ENCODE data around the gene GPC4.
A peak's percentile ranks its signal among the peaks of the same experiment; 100 is the strongest.
"Not testable (repeated sequence)": the region's sequence is repeated elsewhere in the genome, so short reads cannot be mapped to it uniquely, and the experiment has no call there.

Gene GPC4

DNA sequence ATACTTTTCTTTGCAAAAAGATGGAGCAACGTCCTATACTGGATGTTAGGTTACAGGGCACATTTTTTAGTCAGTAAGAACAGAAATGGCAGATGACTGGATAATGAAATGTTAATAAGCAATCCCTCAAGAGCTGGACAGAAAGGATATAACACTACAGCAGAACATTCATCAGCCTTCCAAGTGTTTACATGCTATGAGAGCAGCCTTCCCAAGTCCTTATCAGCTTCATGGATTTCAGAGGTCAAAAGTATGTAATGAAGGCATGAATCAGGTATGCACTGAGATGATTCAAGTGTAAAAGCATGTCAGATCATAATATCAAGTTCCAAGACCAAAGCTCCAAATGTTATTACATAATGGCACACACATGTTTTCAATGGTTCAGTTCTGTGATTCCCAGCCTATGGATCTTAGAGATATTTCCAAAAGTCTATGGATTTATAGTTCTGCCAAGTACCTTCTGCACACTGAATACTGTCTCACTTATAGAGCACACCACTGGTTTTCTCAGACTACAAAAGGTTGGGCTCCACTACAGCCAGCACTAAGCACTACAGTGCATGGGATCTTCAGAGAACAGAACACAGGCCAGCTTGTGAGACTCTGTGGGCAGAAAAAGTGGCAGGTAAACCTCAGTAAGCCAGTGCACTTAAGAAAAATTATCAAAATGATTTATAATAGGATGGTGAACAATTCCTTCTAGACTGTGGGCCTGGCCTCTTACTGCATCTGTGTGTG, 49.2 kb downstream of the GPC4 start:
- no peak for DNase-seq (ENCODE audit: low spot score)

DNA sequence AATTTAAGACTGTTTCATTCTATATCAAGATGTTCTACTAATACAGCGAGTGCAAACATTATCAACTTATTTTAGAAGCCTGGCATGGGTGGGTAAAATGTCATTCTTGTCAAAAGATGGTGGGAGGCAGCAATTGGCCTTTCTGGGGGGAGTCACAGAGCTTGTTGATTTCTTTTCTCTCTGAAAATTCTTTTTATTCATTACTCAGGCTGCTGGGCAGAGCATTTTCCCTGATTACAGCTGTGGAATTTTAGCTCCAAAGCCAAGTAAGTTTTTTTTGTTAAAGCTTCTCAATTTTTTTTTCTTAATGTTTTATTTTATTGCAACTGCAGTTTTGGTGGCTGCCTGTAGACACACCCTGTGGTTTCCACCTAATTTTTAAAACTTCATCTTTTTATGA, 50.4 kb downstream of the GPC4 start:
- no peak for DNase-seq (ENCODE audit: low spot score)

DNA sequence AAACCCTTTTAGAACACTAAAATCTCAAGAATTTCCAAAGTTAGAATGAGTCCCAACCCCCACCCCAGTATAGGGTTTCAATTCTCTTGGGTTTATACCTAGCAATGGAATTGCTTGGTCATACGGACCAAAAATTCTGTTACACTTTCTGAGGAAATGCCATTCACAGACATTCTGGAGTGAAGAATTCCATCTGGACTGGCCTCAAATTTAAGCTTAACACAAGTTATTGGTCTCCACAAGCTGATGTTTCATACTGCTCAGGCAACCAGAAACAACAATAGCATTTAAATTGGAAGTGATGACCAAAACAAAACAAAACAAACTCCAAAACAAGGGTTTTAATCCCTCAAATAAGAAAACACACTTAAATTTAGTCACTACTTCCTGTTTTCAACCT, 51.1 kb downstream of the GPC4 start:
- no peak for DNase-seq (ENCODE audit: low spot score)

DNA sequence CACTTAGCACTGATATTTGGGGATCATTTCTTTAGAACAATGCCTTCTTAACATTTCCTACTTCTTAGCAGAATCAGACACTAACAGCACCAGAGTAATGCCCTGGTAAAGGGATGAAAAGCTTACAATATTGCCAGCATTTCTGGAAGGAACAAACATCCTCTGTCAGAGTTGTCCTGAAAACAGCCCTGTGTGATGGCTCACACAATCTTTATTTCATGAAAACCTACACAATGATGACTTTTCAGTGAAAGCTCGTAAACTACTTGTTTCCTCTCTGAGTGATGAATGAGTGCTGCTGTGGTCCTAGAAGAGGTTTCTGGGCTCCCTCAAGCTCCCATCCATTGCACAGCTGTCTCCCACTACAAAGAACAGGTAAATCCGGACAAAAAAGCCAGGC, 52.8 kb downstream of the GPC4 start:
- no peak for DNase-seq (ENCODE audit: low spot score)

DNA sequence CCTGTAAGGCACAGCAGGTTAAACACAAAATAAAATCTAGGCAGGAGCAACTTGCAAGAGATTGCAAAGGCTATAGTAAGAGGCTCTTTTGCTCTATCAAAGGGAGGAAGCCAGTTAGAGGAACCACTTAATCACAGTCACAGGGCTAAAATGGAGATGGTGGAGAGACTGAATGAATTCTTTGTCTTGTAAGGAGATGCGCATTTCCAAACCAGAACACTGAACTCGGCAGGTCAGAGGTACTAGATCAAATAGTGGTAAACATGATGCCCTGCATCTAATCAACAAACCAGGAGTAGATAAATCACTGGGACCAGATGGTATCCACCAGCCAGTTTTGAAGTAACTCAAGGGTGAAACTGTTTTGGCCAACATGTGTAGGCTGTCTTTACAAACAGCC, 55.8 kb downstream of the GPC4 start:
- DNase-seq (ENCODE audit: low spot score) = no peak

DNA sequence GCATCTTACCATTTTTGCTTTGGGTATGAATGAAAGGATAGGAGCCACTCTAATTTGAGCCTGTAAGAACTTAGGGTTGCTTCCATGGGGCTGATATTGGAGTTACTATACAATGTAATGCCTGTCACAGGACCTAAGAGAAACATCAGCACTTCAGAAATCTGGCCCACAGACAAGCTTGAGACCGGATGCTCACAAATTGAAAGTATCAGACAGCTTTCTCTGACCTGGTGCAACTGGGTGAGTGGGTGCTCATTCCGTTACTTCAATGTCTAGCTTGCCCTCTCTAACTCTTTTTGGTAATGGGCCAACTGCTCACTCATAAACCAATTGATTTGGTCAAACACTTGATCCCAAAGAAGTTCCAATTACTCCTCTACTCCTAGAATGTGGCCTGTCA, 62.1 kb downstream of the GPC4 start:
- DNase-seq (ENCODE audit: low spot score) = no peak

DNA sequence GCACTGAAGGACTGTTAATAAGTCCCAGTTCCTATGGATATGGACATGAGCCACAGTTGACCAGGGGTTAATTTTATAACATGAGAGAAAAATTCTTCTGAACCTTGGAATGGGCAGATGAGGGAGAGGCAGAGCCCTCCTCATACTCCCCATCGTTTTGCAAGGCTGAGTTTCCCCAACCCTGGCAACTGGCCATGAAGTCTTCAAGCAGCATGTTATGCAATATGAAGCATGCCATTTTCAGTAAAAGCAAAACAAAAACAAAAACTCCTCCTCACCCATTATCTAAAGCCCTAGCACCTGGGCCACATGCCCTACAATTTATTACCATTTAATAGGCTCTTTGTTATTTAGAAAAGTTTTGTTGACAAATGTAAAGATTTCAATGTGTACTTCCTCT, 64.5 kb downstream of the GPC4 start:
- no peak for DNase-seq (ENCODE audit: low spot score)

DNA sequence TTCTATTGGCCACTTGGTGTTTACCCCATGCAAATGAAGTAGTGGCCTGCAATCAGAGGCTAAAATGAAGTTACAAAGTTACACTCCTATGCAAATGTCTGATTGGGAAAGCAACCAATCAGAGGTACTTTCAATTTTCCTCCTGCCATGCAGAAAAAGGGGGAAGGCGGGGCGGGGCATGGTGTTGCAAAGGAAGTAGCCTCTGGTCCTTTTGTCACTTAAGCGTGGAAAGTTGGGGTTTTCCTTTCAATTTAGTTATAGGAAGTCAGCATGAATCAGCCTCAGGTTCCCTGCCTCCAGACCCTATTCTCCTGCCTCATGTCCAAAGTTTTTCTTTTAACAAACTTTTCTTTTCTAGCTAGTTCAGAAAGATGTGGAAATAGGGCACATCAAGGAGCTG, 69.3 kb downstream of the GPC4 start:
- DNase-seq (ENCODE audit: low spot score) = no peak

DNA sequence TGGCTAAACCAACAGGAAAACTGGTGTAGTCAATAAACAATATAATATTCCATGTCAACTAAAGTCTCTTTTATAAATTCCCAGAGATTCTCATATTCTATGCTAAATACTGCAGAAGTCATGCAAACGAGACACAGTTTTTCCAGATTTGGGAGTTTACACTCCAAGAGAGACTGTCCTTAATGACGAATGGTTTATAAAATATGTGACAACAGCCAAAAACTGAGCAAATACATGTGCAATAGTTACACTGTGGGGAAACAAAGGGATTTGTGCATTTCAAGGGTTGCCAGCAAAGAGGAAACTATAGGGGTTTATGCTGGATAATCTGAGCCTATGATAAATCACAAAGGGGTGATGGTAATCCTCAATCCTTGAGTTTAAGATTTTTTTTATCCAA, 75.7 kb downstream of the GPC4 start:
- no peak for DNase-seq (ENCODE audit: low spot score)

DNA sequence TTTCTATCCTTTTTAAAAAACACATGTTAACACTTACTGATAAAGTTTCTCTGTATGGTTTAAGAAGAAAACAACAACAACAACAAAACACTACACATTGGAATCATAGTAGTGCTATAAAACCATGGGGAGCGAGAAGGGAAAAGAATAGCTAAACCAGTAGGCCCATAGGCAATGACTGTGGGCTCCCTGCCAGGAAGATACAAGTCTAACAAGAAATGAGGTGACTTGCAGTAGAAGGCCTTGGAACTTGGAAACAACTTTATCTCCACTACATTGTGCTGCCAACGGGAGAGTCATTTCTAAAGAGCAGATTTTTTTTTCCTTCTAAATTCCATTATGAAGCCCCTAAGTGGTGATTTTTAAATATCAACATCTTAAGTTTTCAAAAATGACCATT, 78.0 kb downstream of the GPC4 start:
- DNase-seq (ENCODE audit: low spot score) = no peak

DNA sequence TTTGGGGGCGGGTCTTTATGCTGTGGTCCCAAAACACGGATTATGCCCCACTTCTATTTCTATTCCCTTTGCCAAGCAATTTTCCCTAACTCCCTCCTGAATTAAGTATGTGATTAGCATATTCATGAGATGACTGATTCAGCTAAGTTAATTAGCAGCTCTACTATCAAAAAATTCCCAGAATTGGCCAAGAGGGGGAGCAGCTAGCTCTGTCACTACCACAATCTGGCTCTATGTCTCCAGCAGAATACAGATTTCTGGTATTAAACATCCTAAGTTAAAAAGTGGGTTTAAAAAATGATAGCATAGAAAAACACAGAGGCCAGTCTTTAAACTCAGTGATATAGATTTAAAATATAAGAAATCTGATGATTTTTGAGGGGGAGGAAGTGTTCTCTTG, 80.3 kb downstream of the GPC4 start:
- peak; percentile 50 for DNase-seq (ENCODE audit: low spot score)

DNA sequence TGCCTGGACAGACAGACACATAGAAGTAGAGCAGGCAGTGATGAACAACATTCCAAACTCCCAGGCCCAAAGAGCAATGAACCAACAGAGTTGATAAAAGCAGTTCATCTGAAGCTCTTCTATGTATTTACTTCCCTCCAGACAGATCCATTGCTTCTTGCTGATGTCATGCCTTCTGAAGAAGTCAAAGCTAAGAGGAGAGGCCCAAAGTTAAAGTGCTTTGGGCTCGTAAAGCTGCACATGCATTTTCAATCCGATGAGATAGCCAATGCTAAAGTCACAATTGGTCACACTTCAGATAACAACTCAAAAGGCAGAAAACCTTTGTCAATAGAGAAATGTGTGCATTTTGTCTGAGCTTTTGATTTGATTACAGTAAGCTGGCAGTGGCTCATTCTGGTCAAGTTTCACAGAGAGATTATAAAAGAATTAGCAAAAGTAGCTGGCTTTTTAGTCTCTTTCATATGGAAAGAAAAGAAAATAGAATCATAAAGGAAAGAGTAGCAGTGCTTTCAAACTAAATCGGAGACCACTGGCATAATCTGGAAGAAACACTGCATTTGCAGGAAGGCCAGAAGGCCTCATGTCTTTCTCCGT, 82.0 kb downstream of the GPC4 start:
- no peak for DNase-seq (ENCODE audit: low spot score)

DNA sequence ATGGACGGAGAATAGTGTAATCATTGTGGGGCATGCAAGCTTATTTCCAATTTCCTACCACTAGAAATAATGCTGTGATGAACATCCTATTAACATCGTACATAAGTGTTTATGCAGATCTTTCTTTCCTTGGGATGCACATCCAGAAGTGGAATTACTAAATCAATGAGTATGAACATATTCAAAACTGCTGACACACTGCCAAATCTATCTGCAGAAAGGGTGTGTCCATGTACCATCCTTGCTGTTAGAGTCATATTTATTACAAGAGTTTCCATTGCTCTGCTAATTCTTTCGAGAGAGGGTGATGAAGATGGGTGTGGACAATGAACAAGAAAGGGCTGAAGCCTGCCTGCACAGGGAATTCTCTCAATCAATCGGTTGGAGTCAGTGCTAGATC, 82.6 kb downstream of the GPC4 start:
- DNase-seq (ENCODE audit: low spot score) = no peak

DNA sequence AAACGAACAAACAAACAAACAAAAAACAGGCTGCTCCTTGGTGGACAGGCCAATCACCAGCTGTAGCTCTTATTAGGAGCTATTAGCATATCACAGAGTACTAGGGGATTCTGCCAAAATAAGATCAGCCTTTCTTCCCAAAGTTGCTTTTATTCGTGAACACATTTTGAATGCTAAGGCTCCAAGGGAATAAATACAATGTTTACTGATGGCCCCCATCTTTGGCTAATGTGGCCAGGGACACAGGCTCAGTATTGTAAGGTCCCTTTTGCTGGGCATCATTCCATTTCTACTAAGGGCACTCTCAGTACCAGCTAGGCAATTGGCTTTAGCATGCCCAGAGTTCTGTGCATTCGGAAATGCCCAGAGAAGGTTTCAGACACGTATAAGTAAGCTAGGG, 84.3 kb downstream of the GPC4 start:
- no peak for DNase-seq (ENCODE audit: low spot score)

DNA sequence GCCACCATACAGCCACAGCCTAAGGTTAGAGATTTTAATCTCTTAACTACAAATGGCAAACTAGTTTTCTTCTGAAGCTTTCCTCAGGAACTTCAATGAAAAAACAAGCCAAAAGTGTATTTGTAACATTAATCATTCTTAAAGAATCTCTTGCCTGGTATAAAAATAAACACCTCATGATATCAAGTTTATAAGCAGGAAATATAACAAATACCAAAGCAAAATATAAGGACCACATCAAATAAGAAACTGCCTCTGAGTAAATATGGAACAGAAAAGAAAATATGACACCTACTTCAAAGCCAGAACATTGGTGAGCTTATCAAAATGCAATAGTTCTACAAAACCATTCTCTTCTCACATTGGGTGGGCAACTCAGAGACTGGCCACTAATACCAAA, 89.9 kb downstream of the GPC4 start:
- DNase-seq (ENCODE audit: low spot score) = no peak

DNA sequence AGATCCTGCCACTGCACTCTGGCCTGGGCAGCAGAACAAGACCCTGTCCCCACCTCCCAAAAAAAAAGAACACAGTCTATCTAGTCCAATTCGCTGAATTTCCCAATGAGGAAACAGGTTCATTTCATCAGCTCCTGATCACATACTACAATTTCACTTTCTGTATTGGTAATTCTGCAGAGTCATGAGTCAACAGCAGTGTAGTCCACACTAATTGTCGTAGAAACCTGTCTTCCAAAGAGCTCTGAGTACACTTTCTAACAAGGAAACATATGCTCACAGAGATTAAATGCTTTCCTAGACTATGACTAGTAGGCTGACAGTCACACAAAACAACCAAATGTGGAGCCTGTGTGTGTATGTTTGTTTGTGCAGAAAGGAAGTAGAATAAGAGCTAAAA, 91.9 kb downstream of the GPC4 start:
- no peak for DNase-seq (ENCODE audit: low spot score)

DNA sequence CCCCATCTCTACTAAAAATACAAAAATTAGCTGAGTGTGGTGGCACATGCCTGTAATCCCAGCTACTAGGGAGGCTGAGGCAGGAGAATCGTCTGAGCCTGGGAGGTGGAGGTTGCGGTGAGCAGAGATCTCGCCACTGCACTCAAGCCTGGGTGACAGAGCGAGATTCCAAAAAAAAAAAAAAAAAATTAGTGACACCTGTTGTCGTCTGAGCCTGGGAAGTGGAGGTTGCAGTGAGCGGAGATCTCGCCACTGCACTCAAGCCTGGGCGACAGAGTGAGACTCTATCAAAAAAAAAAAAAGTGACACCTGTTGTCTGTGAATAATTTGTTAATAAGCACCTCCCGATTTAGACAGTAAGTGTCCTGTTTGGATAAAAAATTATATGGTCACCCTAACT, 93.0 kb downstream of the GPC4 start:
- DNase-seq (ENCODE audit: low spot score) = not testable (repeated sequence)

DNA sequence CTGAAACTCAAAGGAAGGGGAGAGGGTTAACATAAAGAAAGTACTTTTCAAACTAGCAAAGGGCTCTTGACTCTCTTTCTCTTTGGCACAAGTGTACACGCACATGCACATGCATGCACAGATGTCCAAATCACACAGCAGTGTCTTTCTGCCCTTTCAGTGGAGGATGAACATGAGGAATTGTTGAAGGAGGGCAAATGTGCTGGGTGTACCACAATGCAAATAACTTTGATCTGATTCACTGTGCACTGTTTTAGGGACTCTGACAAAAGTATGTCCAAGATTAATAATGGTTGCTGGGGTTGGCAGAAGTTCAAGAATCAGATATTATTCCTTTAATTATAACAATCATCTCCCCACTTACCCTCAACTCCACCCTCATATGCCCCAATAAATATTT, 93.8 kb downstream of the GPC4 start:
- no peak for DNase-seq (ENCODE audit: low spot score)

DNA sequence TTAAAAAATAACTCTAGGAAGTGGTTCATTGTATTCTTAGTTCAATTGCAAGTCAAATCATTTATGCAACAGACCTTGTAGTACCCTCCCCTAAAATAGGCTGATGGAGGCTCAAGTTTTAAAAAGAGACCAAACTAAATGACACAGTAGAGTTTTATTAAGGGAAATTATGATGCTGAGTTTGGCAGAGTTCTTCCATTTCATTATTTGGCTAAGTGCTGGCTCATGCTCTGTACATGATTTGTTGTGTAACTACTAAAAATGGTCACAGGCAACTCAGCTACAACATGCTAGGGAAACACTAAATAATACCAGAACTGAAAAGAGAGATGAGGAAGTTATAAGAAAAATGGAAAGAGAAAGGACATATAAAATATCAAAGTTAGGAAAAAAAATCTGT, 101.0 kb downstream of the GPC4 start:
- no peak for DNase-seq (ENCODE audit: low spot score)

DNA sequence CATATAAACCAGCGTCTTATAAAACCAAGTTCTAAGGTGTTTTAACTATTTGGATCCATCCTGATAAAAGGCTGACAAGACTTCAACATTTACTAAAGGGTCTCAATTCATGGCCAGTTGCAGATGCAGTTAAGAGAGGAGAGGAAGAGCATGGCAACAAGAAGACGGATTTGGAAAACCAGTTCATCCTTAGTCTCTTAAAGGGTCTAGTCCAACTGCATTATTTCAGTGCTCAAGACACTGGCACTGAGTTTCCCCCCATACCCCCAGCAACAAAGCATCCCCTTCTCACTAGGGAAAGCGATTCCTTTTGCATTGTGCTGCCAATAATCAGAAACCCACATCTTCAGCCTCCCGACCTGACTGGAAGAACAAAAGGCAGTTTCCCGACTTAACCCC, 106.8 kb downstream of the GPC4 start:
- no peak for DNase-seq (ENCODE audit: low spot score)

DNA sequence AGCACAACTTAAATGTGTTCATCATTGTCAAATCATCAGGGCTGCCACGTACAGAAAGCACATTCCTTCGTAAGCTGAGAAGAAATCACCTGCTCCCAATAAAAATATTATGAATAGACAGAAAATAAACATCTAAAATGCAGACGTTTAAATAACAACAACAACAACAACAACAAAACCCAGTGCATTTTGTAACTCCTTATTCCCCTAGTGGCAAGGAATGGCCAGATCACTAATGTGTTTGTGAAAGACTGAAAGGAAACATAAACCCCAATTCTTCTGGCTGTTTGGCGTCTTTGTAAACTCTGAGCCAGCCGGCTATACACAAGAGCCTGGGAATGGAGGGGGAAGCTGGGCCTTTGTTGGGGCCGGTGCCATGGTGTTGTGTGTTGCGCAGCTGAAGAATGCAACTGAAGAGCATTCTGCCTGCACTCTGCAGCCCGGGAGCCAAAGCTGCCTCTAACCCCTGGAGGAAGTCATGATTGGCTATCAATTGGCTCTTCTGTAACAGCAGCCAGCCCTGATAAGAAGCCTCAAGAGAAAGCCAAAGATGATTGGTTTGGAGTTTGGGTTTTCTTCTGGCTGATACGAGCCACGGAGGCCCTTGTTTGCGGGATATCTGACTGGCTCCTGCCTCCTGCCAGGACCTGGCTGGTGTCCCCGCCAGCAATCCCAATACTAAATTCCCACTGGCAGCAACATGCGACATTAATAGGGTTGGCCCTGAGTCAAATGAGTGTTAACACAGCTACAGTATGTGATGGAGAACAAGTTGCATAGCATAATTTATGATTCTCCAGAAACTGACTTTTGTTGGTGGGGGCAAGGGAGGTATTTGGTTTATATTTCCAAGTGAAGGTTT, 107.4 kb downstream of the GPC4 start:
- no peak for DNase-seq (ENCODE audit: low spot score)

DNA sequence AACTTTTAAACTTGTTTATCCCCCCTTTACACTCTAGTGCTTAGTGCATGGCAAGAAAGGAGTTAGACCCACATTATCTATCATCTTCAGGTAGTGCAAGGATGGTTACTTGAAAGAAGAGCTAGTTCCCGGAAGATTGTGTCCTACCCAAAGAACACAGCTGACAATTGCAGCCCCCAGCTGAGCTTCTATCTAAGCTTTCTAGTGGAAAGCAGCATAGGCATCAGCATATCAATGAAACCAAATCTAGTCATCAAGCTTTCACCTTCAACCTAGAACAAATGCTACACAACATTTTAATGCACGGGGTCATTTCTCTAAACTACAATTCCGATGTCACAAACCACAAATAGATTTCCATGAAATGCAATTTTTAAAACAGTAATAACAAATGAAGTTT, 108.2 kb downstream of the GPC4 start:
- no peak for DNase-seq (ENCODE audit: low spot score)

DNA sequence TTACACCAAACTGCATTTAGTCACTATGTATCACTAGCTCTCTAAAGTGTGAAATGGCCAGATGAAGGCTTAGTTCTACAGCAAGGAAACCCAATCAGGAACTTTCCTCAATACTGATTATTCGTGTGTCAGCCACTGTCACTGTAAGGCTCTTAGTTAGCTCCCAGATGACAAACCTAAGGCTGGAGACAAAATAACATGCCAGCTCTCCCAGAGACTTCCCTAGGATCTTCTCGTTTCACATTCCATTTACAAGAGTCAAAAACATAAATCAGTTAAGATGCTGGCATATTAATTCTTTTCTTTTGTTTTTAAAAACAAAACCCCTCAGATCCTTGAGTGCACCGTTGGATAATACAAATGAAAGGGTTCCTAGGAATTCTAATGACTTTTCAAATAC, 109.0 kb downstream of the GPC4 start:
- no peak for DNase-seq (ENCODE audit: low spot score)
